Memory B cell (primary cell): ENCODE results near the gene EPHA1.

ENCODE experiments used
- ATAC-seq: fragments of 150-1000 bp; cut with Tn5 transposase; 2 replicates; pipeline ENCODE4 v1.10.0; 2021; ENCODE audit warnings: low read depth, mild to moderate bottlenecking, moderate library complexity
- DNase-seq, 2 donors: peaks; one replicate each; pipeline ENCODE4 v3.0.0; 2022; ENCODE audit warnings: low spot score in 2 of 2
- H3K27ac Mint-ChIP-seq: one replicate; pipeline ENCODE4 v1.8.0; 2022; ENCODE audit warnings: mild to moderate bottlenecking, moderate library complexity, mixed read lengths
- H3K27me3 Mint-ChIP-seq: one replicate; pipeline ENCODE4 v1.8.0; 2022; ENCODE audit warnings: mixed read lengths
- H3K36me3 Mint-ChIP-seq: one replicate; pipeline ENCODE4 v1.8.0; 2022; ENCODE audit warnings: mild to moderate bottlenecking, mixed read lengths
- H3K4me1 Mint-ChIP-seq: one replicate; pipeline ENCODE4 v1.8.0; 2022; ENCODE audit warnings: mixed read lengths
- H3K4me3 Mint-ChIP-seq: one replicate; pipeline ENCODE4 v1.8.0; 2022; ENCODE audit warnings: mild to moderate bottlenecking, moderate library complexity, mixed read lengths
- H3K9me3 Mint-ChIP-seq: one replicate; pipeline ENCODE4 v1.8.0; 2022; ENCODE audit warnings: mixed read lengths

The EPHA1 gene

GRCh38 chr7:143373255-143373794 is 35.3 kb downstream of the EPHA1 start:
- H3K27ac Mint-ChIP-seq = no peak overlapping the region
- H3K36me3 Mint-ChIP-seq = no peaks in the 10 kb centered on the region
- DNase-seq (no peak), ATAC-seq (no peak)
- H3K9me3 Mint-ChIP-seq = no peaks in the 10 kb centered on the region
- peaks cover 29% of the 10 kb centered on the region for H3K4me1 Mint-ChIP-seq
- no peak overlapping the region for H3K4me3 Mint-ChIP-seq
- H3K27me3 Mint-ChIP-seq = no peaks in the 10 kb centered on the region

GRCh38 chr7:143372070-143372469 is 36.6 kb downstream of the EPHA1 start:
- Mint-ChIP-seq H3K9me3 (no peaks in the 10 kb centered on the region), H3K27ac (no peak overlapping the region)
- DNase-seq = no peak

GRCh38 chr7:143369678-143370651 is 38.7 kb downstream of the EPHA1 start:
- Mint-ChIP-seq H3K27me3 (no peaks in the 10 kb centered on the region), H3K36me3 (no peaks in the 10 kb centered on the region), H3K4me3 (no peak overlapping the region), H3K9me3 (no peaks in the 10 kb centered on the region), H3K27ac (no peak overlapping the region), H3K4me1 (peaks cover 19% of the 10 kb centered on the region)
- DNase-seq = no peak
- no peak for ATAC-seq

More at GRCh38 chr7:143372070-143372469, 36.6 kb downstream of the EPHA1 start:
- H3K4me1 Mint-ChIP-seq = peaks cover 29% of the 10 kb centered on the region
- H3K27me3 Mint-ChIP-seq = no peaks in the 10 kb centered on the region
- no peak overlapping the region for H3K4me3 Mint-ChIP-seq
- ATAC-seq = no peak
- H3K36me3 Mint-ChIP-seq = no peaks in the 10 kb centered on the region

GRCh38 chr7:143368387-143368786 is 40.3 kb downstream of the EPHA1 start:
- Mint-ChIP-seq H3K9me3 (no peaks in the 10 kb centered on the region), H3K4me3 (no peak overlapping the region), H3K36me3 (no peaks in the 10 kb centered on the region), H3K27me3 (peaks cover 10% of the 10 kb centered on the region), H3K27ac (no peak overlapping the region), H3K4me1 (peaks cover 10% of the 10 kb centered on the region)
- no peak for DNase-seq
- no peak for ATAC-seq

- Mint-ChIP-seq H3K4me1 (peaks cover 7% of the 10 kb centered on the region), H3K27ac (no peak overlapping the region), H3K27me3 (peaks cover 14% of the 10 kb centered on the region), H3K4me3 (no peak overlapping the region), H3K36me3 (no peaks in the 10 kb centered on the region), H3K9me3 (no peaks in the 10 kb centered on the region)
- DNase-seq (no peak), ATAC-seq (no peak)
These were observed 40.7 kb downstream of the EPHA1 start for GRCh38 chr7:143367972-143368371.

- Mint-ChIP-seq H3K27ac (no peak overlapping the region), H3K27me3 (peaks cover 27% of the 10 kb centered on the region), H3K4me3 (peak overlapping the region; percentile 46), H3K36me3 (no peaks in the 10 kb centered on the region), H3K9me3 (no peaks in the 10 kb centered on the region), H3K4me1 (peaks cover 2% of the 10 kb centered on the region)
- ATAC-seq = no peak
- no peak for DNase-seq
These were observed 45.4 kb downstream of the EPHA1 start for GRCh38 chr7:143363016-143363937.

- Mint-ChIP-seq H3K27me3 (peaks cover 27% of the 10 kb centered on the region), H3K27ac (no peak within 1 kb of the TSS), H3K4me3 (peak within 1 kb of the TSS; percentile 94), H3K36me3 (no peaks in the 10 kb centered on the region), H3K4me1 (peaks cover 2% of the 10 kb centered on the region), H3K9me3 (no peaks in the 10 kb centered on the region)
- ATAC-seq (peak; percentile 76), DNase-seq (no peak)
These were observed 46.3 kb downstream of the EPHA1 start, which contains the start of gene FAM131B for GRCh38 chr7:143362131-143363015. TSS of gene FAM131B (minus strand) at chr7:143362713. CDS start at chr7:143362603, 110 bp downstream.

GRCh38 chr7:143361552-143362130 is 47.0 kb downstream of the EPHA1 start:
- DNase-seq (no peak), ATAC-seq (peak; percentile 14)
- no peaks in the 10 kb centered on the region for H3K36me3 Mint-ChIP-seq
- peak overlapping the region; percentile 94 for H3K4me3 Mint-ChIP-seq
- H3K9me3 Mint-ChIP-seq = no peaks in the 10 kb centered on the region
- H3K4me1 Mint-ChIP-seq = peaks cover 2% of the 10 kb centered on the region
- no peak overlapping the region for H3K27ac Mint-ChIP-seq
- peaks cover 27% of the 10 kb centered on the region for H3K27me3 Mint-ChIP-seq

- peaks cover 2% of the 10 kb centered on the region for H3K4me1 Mint-ChIP-seq
- no peaks in the 10 kb centered on the region for H3K36me3 Mint-ChIP-seq
- DNase-seq (no peak), ATAC-seq (no peak)
- peaks cover 27% of the 10 kb centered on the region for H3K27me3 Mint-ChIP-seq
- H3K9me3 Mint-ChIP-seq = no peaks in the 10 kb centered on the region
- H3K4me3 Mint-ChIP-seq = peak overlapping the region; percentile 74
- no peak overlapping the region for H3K27ac Mint-ChIP-seq
These were observed 47.7 kb downstream of the EPHA1 start for GRCh38 chr7:143360788-143361551.

- peaks cover 2% of the 10 kb centered on the region for H3K4me1 Mint-ChIP-seq
- DNase-seq (no peak), ATAC-seq (peak; percentile 33)
- H3K9me3 Mint-ChIP-seq = no peaks in the 10 kb centered on the region
- no peak overlapping the region for H3K27ac Mint-ChIP-seq
- H3K4me3 Mint-ChIP-seq = no peak overlapping the region
- H3K27me3 Mint-ChIP-seq = peaks cover 27% of the 10 kb centered on the region
- no peaks in the 10 kb centered on the region for H3K36me3 Mint-ChIP-seq
These were observed 48.8 kb downstream of the EPHA1 start for GRCh38 chr7:143359771-143360353.

- Mint-ChIP-seq H3K27me3 (peaks cover 22% of the 10 kb centered on the region), H3K27ac (no peak overlapping the region), H3K9me3 (no peaks in the 10 kb centered on the region), H3K4me1 (peaks cover 2% of the 10 kb centered on the region), H3K4me3 (no peak overlapping the region), H3K36me3 (no peaks in the 10 kb centered on the region)
- ATAC-seq (no peak), DNase-seq (no peak)
These were observed 50.0 kb downstream of the EPHA1 start for GRCh38 chr7:143358626-143359025.
